NCI-H524 treated with DMSO at 0.1 percent for 48 hours (cell line): ENCODE measurements around the gene ACTRT2.

ENCODE experiments used
- DNase-seq: peaks from one replicate; lab custom pipeline; 2025; lab: John Stamatoyannopoulos, UW

The ACTRT2 gene

DNA sequence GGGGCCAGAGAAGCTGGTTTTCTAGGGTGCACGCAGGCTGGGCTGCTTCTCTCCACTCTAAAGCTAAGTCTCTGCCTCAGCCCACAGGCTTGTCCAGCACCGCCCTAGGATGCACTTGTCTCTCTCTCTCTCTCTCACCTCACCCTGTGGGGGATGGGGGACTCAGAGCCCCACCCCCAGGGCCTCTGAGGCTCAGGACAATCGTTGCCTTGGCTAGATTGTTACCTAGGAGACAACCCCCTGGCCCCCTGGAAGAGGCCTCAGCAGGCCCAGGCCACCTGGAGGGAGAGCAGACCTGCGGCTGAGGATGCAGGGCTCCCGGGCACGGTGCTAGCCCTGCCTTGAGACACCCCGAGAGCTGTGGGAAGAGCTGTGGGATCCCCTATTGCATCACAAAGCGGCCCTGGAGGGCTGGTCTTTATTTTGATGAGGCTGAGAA, at the start of gene ACTRT2:
Gene ACTRT2 (plus strand): TSS at position 235 of the 439 bp plus-strand sequence. CDS start 220 bp downstream, outside the sequence.
- no peak for DNase-seq

DNA sequence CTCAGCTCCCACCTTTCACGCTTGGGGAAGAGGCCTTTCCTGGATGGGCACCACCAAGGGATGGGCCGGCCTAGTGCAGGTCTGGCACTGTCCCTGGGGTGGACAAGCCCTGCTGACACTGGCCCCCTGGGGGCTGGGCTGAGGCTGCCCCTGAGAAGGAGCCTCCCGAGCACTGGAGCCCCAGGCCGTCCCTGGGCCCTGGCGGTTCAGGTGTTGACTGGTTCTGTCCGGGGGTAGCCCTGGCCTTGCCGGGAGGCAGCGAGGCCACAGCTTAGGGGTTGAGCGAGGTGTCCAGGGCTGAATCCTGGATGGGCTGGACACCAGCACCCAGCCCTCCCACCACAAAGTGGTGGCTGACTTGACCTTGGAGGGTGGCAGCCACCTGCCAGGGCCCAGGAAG, 49.7 kb upstream of the ACTRT2 start:
- no peak for DNase-seq

DNA sequence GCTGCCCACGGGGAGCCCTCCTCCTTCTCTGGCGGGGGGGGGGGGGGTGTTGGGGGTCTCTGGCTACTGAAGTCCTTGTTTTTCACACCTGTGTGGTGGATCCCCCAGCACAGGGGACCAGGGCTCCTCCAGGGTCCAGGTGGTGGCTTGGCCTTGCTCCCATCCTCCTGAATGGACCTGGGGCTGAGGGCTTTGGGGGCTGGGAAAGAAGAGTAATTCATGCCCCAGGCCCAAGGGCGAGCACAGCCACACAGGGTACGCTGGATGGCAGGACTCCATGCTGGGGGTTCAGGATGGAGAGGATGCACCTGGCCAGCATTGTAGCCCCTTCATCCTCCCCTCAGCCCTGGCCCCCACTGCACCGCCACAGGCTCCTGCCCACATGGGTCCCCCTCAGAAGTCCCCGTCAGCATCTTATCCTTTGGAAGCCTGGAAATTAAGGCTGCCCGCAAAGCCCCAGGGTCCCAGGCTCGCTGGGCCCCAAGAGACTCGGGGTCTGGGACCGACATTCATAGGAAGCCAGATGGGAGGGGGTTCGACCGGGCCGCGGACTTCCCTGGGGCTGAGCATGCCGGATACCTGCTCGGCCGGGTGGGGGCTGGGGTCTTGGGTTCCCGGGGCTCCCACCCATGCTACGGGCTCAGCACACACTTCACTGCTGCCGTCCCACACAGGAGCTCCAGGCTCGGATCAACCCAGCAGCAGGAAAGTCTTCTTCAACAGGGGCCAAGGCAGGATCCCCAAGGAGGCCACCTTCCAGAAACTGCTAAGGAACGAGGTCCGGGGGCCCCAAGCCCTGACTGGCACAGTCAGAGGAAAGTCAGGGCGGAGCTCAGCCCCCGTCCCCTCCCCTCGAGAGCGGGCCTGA, 49.0 kb upstream of the ACTRT2 start:
- no peak for DNase-seq

DNA sequence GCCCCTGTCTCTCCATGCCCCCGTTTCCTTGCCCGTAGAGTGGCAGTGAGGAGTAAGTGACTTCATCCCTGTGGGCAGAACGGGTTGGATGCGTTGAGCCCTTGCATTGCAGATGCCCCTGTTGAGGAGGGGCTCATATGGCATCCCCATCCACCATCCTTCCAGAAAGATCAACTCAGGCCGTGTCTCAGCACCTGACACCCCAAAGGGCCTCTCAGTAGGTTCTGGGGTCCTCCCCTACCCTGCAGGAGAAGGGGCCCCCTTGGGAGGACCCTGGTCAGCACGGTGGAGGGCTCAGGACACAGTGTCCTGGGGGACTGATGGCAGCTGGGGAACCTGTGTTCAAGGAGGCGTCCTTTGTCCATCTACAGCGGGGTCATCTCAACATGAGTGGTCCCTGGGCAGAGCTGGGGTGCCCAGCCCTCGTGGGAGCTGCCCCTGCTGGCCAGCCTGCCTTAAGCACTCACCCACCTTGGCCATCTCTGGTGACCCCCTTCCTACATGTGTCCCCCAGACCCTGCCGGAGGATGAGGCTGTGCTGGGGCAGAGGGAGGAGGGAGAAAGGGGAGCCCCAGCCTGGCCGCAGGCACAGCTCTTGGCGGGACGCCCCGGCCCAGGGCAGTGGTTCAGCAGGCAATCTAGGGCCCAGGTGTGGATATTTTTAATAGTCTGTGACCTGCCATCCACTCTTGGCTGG, 48.2 kb upstream of the ACTRT2 start:
- DNase-seq: no peak

DNA sequence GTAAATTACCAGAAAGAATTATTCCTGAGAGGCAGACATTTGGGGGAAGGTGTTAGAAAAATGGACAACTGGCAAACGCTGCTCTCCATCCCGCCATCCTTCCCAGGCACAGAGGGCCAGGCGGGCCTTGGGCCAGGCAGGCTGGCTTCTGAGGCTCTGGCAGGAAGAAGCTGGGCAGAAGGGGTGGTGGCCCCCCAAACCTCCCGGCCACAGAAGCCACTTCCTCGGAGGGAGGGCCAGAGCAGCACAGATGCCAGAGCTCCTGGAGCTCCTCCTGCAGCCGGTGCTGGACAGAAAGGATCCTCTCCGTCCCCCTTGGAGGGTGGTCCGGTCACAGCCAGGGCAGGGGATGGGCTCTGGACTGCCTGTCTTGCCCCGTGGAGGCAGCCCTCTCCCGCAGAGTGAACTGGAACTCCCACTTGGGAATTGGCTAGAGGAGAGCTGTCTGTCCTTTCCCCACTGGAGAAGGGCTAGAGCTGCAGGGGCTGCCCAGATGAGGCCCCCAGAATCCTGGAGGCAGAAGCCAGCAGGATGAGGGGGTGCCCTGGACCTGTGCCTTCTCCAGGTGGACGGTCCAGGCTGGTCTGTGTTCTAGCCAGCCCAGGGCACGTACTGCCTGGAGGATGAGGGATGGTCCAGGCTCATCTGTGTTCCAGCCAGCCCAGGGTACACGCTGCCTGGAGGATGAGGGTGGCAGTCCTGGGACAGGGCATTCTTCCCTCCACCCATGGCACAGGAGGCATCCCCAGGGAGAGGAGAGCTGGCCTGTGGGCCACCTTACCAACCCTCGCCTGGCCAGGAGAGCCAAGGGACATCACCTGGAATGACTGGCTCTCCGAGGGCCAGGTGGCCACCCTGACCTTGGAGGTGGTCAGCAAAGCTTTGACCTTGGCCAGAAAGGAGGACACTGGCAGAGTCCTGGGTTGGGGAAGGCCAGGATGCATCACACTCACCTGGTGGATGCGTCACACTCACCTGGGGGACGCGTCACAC, 47.4 kb upstream of the ACTRT2 start:
- no peak for DNase-seq

DNA sequence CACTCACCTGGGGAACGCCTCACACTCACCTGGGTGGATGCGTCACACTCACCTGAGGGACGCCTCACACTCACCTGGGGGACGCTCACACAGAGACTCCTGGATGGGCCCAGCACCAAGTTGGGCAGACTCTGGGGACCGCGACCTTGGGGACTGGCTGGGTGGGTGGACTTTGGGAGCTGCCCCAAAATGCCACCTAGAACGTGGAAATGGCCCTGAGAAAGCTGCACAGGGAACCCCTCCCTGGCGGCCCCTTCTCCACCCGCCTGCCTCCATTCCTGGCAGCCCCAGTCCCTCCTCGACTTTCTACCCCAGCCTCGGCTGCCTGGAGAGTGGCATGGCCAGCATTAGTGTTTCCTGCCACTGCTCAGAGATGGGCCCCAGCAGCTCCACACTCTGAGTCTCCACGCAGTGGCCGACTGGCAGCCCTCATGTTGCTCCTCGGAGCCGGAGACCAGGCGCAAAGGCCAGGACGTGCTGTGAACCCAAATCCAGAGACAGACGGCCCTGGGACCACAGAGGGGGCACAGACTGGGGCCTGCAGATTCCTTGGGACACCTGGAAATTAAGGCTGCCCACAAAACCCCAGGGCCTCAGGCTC, 46.5 kb upstream of the ACTRT2 start:
- DNase-seq: no peak

DNA sequence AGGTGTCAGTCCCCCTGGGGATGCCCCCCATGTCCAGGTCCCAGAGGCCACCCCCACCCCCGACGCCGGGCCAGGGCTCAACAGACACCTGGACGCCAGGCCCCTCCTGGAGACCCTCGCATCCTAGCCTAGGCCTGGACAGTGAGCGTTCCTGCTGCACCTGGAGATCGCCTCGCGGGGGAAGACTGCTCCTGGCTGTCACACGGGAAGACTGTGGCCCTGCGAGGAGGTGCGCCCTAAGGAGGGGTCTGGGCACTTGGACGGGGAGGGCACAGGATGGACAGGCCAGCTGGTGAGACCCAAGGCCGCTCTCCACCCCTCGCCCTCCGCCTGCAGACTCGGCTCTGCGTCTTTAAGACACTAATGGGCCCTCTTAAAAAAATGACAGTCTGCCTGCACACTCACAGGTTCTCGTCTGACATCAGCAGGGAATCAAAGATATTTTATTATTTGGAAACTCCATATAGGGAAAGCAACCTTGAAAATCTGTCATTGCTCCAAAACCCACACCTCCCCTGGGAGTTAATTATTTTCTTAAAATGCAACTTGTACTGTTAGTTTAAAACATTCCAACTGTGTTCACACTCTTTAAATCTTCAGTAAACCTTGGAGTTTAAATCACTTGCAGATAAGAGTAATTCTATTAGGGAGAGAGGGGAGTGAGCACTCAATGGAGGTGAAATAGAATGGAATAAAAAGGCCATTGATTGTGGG, 45.6 kb upstream of the ACTRT2 start:
- DNase-seq: no peak

DNA sequence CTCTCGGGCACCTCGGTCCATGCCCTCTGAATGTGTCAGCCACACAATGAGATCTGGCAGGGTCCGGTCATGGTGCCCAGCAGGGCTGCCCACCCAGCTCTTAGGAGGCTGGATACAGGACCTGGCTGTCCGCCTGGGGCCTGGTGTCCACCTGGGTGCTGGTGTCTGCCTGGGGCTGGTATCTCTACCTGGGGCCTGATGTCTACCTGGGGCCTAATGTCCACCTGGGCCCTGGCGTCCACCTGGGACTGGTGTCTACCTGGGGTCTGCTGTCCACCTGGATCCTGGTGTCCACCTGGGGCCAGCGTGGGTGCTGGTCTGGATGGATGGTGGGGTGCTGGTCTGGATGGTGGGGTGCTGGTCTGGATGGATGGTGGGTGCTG, 45.1 kb upstream of the ACTRT2 start:
- no peak for DNase-seq

DNA sequence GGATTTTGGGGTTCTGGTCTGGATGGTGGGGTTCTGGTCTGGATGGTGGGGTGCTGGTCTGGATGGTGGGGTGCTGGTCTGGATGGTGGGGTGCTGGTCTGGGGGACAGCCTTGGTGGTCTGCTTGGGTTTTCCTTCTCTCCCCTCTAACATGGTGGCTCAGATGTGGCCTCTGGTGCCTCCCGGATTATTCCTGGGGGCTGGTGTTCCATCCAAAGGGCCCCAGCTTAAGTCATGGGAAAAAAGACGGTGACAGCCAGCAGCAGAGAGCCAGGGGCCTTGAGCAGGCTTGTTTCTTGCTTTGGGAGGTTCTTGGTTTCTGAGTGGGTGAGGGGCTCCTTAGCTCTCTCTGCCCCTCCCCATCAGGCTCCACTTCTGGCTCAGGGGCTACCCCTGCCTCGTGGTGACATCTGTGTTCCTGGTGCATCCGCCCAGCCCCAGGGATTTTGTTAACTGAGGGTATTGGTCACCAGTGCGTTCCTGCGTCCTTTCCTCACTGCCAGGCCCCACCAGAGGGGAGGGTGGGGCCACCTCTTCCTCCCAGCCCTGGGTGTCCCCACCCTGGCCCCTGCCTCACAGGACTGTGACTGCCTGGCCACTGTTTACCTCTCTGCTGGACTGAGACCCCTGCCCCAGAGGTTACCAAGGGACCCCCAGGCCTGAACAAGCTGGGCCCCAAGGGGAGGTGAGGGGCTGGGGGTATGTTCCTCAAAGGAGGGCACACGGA, 43.2 kb upstream of the ACTRT2 start:
- DNase-seq: no peak

DNA sequence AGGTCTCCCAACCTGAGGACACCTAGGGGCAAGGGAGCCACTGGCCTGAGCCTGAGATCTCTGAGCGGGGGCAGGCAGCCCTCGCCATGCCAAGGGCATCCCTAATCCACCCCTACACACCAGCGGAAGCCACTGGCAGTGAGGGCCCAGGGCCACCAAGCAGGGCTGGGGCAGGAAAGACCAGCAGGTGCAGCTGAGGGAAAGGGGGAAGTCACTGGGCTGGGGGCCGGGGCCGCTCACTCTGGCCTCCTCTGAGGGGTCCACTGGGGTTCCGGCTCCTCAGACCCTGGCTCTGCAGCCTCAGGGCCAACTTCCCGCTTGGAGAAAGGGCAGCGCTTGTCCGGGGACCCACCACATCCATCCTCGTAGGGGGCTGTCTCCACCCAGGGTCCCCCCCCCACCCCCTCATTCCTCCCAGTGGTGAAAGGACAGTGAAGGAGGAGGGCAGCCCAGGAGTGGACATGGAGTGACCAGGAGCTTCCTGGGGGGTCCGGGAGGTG, 42.5 kb upstream of the ACTRT2 start:
- DNase-seq: no peak

DNA sequence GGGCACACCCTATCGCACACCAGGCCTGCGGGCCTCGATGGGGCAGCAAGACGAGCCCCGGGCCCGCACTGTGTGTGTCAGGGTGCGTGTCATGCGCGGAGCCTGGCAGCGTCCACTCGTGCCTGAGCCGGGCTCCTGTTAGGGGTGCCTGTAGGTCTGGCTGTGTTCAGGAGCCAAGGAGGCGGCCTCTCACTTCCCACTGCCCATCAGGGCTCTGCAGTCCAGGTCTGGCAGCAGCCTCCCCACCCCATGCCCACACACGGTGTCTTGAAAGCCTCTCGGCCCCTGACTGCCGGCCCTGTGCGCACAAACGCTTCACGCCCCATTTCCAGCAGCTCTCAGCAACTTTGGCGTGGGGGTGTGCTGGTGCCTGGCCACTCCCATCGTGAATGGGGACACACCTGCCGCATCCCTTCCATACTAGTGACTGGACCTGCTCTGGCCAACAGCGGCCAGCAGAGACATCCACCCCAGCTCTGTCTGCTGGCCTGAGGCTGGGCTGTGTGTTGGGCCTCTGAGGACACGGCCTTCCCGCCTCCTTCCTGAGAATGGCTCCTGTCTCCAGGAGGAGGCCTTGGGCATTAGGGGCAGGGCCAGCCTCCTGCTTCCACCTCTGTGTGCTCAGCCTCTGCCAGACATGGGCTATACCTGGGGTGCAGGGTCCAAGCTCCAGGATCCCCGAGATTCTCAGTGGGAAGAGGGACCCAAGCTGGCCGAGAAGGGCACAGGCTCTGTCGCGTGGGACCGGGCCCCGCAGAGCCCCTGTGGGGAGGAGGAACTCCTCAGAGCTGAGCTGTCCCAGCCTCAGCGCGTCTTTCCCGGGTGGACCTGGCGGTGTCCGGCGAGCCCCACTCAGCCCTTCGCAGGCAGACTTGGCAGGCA, 41.8 kb upstream of the ACTRT2 start:
- no peak for DNase-seq

DNA sequence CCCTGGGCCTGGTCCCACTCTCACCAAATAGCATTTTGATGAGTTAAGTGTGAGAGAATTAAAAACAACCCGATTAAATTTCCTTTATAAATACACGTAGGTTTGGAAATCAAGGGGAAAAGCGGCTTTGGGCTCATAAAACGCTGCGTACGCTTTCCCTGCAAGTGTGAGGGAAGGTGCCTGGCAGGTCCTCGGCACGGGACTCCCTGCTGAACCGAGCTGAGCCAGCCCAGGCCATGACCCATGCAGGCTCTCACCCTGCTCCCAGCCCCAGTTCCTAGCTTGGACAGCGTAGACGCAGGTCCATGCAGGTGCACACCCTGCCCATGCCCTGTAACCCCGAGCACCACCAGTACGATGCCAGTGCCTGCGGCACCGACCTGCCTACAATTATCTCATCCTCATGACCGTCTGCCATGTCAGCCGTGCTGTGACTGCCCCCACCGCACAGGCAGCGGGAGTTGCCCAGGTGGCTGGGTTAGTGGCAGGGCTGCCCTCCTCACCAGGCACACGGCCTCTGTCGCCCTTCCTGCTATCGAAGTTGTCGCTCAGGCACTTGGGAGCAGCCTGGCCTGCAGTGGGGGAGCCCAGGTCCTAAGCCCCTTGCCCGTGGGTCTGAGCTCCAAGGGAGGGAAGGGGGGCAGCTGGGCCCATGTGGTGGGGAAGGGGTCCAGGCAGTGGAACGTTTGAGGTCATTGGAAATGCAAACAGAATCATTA, 41.0 kb upstream of the ACTRT2 start:
- no peak for DNase-seq

DNA sequence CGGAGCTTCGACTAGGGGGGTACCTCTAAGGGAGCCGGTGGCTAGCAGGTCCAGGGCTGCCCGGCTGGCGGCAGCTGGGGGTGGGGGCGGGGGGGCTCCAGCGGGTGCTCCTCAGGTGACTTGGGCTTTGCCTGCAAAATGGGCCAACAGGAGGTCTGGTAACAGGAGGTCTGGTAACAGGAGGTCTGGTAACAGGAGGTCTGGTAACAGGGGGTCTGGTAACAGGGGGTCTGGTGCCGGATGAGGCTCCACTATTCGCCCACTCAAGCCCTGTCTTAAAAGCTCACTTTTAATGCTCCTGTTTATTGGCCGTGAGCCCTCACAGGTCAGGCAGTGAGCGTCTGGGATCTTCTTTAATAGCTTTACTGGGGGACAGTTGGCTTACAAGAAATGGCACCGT, 40.4 kb upstream of the ACTRT2 start:
- no peak for DNase-seq

DNA sequence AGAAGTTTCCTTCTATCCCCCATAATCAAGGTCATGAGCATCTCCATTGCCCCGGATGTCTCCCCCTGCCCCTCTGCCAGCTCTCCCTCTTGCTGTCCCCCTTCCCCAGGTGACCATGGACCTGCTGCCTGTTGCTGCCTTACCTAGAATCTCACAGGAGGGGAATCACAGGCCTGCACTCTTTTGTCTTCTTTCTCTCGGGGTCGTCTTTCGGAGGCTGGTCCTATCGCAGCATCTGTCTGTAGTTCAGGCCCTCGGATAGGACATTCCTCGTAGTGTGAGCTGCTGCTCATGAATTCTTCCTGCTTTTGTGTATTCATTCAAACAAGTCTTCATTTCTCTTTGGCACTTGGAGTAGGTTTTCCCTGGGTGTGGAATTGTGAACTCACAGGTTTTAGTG, 39.9 kb upstream of the ACTRT2 start:
- DNase-seq: no peak

DNA sequence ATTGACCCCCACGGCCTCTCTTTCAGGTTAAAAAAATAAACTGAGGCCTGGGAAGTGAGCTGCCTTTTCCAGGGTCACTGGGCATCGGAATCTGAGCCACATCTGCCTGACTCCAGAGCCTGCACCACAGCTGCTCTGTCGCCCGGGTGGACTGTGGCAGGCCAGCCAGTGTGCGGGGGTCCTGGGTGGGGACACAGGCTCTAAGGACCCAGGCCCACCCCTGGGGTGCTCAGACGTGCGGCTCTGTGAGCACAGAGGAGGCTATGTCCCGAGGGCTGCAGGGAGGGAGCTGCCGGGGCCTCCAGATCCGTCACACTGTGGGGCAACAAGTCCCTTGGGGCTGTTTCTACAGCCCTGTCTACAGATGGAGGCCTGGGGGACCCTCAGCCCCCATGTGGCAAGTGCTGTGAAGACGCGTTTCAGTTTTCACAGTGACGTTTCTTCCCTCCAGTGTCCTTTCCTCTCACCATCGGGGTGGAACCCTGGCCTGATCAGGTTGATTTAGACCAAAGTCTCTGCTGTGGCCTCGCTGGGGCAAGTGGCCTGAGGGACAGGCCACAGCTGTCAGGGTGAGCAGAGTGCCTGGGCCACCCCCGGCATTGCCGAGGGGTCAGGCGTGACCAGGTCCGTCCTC, 39.2 kb upstream of the ACTRT2 start:
- DNase-seq: no peak

DNA sequence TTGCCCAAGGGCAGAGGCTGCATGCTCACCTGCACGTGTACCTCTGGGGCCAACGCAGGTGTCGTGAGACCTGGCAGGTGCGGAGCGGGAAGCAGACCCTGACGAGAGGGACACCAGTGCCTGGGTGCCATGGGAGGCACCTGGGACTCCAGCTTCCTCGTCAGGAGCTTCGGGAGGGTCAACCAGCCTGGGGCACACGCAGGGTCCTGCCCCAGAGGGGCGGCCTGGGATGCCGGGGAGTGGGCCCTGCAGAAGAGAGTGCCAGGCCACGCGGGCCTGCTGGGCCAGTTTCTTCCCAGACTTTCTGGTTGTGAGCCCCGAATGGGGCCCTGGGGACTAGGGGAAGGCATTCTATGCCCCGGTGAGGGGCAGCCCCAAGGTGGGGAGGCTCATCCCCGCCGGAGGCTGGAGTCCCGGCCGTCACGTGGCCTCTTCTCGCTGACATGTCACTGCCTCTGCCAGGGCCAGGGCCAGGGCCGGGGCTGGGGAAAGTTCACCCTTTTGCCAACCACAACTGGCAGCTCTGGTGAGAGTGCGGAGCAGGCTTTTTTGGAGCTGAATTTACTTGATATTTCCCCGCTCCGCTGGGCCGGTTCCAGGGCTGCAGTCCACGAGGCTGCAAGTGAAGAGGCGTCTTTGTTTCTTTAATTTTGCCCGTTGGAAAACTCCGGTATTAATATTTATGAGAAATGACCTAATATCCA, 38.5 kb upstream of the ACTRT2 start:
- DNase-seq: no peak

DNA sequence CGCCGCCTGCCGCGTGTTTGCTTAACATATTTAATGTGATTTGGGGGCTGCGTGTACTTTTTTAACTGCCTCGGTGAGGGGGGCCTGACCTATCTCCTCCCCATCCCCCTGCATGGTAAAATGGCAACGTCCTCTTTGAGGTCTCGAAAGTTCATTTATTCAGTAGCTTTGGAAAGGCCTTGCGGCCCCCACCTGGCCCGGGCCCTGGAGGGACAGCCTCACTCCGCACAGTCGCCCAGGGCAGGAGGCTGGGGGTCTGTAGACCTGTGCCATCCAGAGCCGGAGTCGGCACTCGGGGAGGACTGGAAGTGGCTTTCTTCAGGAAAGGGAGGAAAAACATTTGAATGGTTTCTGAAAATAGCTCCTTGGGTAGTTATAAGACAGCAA, 38.0 kb upstream of the ACTRT2 start:
- no peak for DNase-seq
